DLD1 (cell line): ENCODE measurements around the gene RAD23A.
"Not testable (repeated sequence)": the region's sequence is repeated elsewhere in the genome, so short reads cannot be mapped to it uniquely, and the experiment has no call there.

ENCODE experiments used
- in situ Hi-C: cut with HindIII; loops from 2 replicates; pipeline ENCODE4 v1.10.0; 2017; ENCODE audit warnings: low sequenced_read_pairs

RAD23A gene

GRCh38 chr19:12945479-12946091 is at the start of gene RAD23A:
Gene RAD23A, plus strand, starts transcription at chr19:12945862. Its CDS starts 87 bp downstream, at chr19:12945949.
- in situ Hi-C loops = no loop called here

GRCh38 chr19:12896460-12896859 is 49.2 kb upstream of the RAD23A start:
- in situ Hi-C loops = no loop called here

- in situ Hi-C loops = no loop called here
Measured at GRCh38 chr19:12899891-12900518, 45.7 kb upstream of the RAD23A start.

- in situ Hi-C loops = no loop called here
Measured at GRCh38 chr19:12907166-12907565, 38.5 kb upstream of the RAD23A start.

- in situ Hi-C loops = no loop called here
Measured at GRCh38 chr19:12912571-12912970, 33.1 kb upstream of the RAD23A start.

GRCh38 chr19:12913011-12913561 is 32.6 kb upstream of the RAD23A start:
- in situ Hi-C loops = no loop called here

- in situ Hi-C loops = no loop called here
Measured at GRCh38 chr19:12913851-12914690, 31.6 kb upstream of the RAD23A start.

- in situ Hi-C loops = not testable (repeated sequence)
Measured at GRCh38 chr19:12915860-12916259, 29.8 kb upstream of the RAD23A start.

- in situ Hi-C loops = no loop called here
Measured at GRCh38 chr19:12918253-12918652, 27.4 kb upstream of the RAD23A start.

- in situ Hi-C loops = no loop called here
Measured at GRCh38 chr19:12921047-12921446, 24.6 kb upstream of the RAD23A start.

GRCh38 chr19:12922959-12923358 is 22.7 kb upstream of the RAD23A start:
- in situ Hi-C loops = no loop called here

GRCh38 chr19:12924621-12925310 is 20.9 kb upstream of the RAD23A start:
- in situ Hi-C loops = no loop called here

- in situ Hi-C loops = no loop called here
Measured at GRCh38 chr19:12930002-12930645, 15.5 kb upstream of the RAD23A start.

GRCh38 chr19:12932392-12933286 is 13.0 kb upstream of the RAD23A start:
- in situ Hi-C loops = no loop called here

- in situ Hi-C loops = no loop called here
Measured at GRCh38 chr19:12933287-12934072, 12.2 kb upstream of the RAD23A start, which contains the start of gene FARSA. Gene FARSA, minus strand, starts transcription at chr19:12933711. Its CDS starts 15 bp downstream, at chr19:12933696.

- in situ Hi-C loops = no loop called here
Measured at GRCh38 chr19:12935071-12935470, 10.6 kb upstream of the RAD23A start.

- in situ Hi-C loops = no loop called here
Measured at GRCh38 chr19:12936582-12936981, 9.1 kb upstream of the RAD23A start.

- in situ Hi-C loops = no loop called here
Measured at GRCh38 chr19:12937093-12937926, 8.4 kb upstream of the RAD23A start.
